SK-N-MC (cell line): ENCODE measurements around the gene FIP1L1.
A peak's percentile ranks its signal among the peaks of the same experiment; 100 is the strongest.
"Not testable (repeated sequence)": the region's sequence is repeated elsewhere in the genome, so short reads cannot be mapped to it uniquely, and the experiment has no call there.

Source experiments
- DNase-seq: peaks from one replicate; pipeline ENCODE4 v3.0.0-alpha.2; 2011; ENCODE audit warnings: low read depth, low spot score
- H3K27ac ChIP-seq: fragments of 200-600 bp; sonication (generic); 2 replicates; pipeline ENCODE4 v1.5.1; 2016; ENCODE audit warnings: mixed run types
- H3K36me3 ChIP-seq: fragments of 200-600 bp; sonication (generic); 2 replicates; pipeline ENCODE4 v1.6.1; 2017; ENCODE audit warnings: antibody characterized with exemption, low read length, mixed read lengths; ENCODE audit not compliant: insufficient read depth
- H3K4me3 ChIP-seq: fragments of 200-600 bp; sonication (generic); 2 replicates; pipeline ENCODE4 v1.5.1; 2016
- H3K9ac ChIP-seq: fragments of 200-600 bp; sonication (generic); 2 replicates; pipeline ENCODE4 v1.8.0; 2017; ENCODE audit warnings: mixed run types, mixed read lengths; ENCODE audit not compliant: insufficient read length
- H3K9me3 ChIP-seq: fragments of 200-600 bp; sonication (generic); 2 replicates; pipeline ENCODE4 v1.6.1; 2017; ENCODE audit warnings: low read depth, mild to moderate bottlenecking, antibody characterized with exemption, low read length, moderate library complexity, mixed read lengths
- EZH2 ChIP-seq: fragments of 200-600 bp; sonication (generic); IDR thresholded peaks from one replicate; pipeline ENCODE4 v1.6.1; 2017; ENCODE audit warnings: antibody characterized with exemption
- FOXP2 ChIP-seq: optimal IDR thresholded peaks from 2 replicates; pipeline ENCODE3; 2011; ENCODE audit warnings: mild to moderate bottlenecking, moderate library complexity; ENCODE audit not compliant: insufficient read depth; ENCODE audit errors: extremely low read length, control extremely low read depth
- POLR2AphosphoS5 ChIP-seq: IDR thresholded peaks from 2 replicates; pipeline ENCODE4 v1.6.1; 2012; ENCODE audit warnings: mild to moderate bottlenecking, low read depth, low read length, borderline replicate concordance

The FIP1L1 gene, protein sequence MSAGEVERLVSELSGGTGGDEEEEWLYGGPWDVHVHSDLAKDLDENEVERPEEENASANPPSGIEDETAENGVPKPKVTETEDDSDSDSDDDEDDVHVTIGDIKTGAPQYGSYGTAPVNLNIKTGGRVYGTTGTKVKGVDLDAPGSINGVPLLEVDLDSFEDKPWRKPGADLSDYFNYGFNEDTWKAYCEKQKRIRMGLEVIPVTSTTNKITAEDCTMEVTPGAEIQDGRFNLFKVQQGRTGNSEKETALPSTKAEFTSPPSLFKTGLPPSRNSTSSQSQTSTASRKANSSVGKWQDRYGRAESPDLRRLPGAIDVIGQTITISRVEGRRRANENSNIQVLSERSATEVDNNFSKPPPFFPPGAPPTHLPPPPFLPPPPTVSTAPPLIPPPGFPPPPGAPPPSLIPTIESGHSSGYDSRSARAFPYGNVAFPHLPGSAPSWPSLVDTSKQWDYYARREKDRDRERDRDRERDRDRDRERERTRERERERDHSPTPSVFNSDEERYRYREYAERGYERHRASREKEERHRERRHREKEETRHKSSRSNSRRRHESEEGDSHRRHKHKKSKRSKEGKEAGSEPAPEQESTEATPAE

DNA sequence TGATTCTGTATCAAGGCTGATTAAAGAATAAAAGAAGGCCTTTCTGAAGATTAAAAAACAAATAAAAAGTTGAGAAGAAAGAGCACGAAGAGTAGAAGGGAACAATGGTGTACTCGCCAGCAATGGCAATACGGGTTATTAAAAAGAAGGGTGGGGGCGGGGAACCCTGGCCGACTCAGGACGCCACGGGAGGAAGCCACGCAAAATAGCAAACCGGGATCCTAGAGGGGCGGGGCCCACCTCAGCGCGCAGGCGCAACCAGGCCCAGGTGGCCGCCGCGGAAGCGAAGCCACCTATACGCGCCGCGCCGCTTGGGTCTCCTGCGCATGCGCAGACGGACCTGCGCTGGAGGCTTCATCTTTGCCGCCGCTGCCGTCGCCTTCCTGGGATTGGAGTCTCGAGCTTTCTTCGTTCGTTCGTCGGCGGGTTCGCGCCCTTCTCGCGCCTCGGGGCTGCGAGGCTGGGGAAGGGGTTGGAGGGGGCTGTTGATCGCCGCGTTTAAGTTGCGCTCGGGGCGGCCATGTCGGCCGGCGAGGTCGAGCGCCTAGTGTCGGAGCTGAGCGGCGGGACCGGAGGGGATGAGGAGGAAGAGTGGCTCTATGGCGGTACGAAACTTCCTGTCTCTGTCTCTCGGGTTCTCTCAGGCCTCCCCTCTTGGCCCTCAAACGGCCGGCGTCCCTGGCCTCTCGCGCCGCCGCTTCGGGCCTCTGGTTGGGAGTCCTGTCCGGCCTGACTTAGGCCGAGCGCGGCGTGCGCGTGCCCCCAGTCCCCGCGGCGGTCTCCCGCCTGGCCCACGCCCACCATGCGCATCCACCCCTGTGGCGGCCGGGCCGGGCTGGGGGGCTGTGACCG is at the start of gene FIP1L1:
TSS of gene FIP1L1 (plus strand) at position 323 of the 852 bp plus-strand sequence. CDS start at position 521, 198 bp downstream.
- peak within 1 kb of the TSS; percentile 79 for H3K9ac ChIP-seq
- H3K36me3 ChIP-seq: peaks cover 24% of the 10 kb centered on the region
- DNase-seq: peak; percentile 52
- H3K4me3 ChIP-seq: peak within 1 kb of the TSS; percentile 81
- H3K9me3 ChIP-seq: no peaks in the 10 kb centered on the region
- TF ChIP-seq EZH2 (no peak), POLR2AphosphoS5 (peak; percentile 97), FOXP2 (no peak)
- peak within 1 kb of the TSS; percentile 48; the same call in 1 of the 2 replicates for H3K27ac ChIP-seq

GRCh38 chr4:53334916-53335315 is 42.5 kb upstream of the FIP1L1 start:
- not testable (repeated sequence) for H3K9me3 ChIP-seq, H3K4me3 ChIP-seq, H3K9ac ChIP-seq, H3K27ac ChIP-seq, H3K36me3 ChIP-seq, DNase-seq

- H3K9me3 ChIP-seq, H3K9ac ChIP-seq, H3K36me3 ChIP-seq, H3K27ac ChIP-seq, DNase-seq, H3K4me3 ChIP-seq: not testable (repeated sequence)
Measured at GRCh38 chr4:53340145-53340544, 37.3 kb upstream of the FIP1L1 start.

- H3K36me3 ChIP-seq, H3K9ac ChIP-seq, DNase-seq, H3K27ac ChIP-seq, H3K4me3 ChIP-seq, H3K9me3 ChIP-seq: not testable (repeated sequence)
Measured at GRCh38 chr4:53346392-53346791, 31.0 kb upstream of the FIP1L1 start.

- Histone ChIP-seq H3K36me3 (peaks cover 6% of the 10 kb centered on the region; the same call in 1 of the 2 replicates), H3K27ac (no peak overlapping the region), H3K9me3 (no peaks in the 10 kb centered on the region), H3K9ac (no peak overlapping the region), H3K4me3 (no peak overlapping the region)
- TF ChIP-seq FOXP2 (no peak), EZH2 (no peak), POLR2AphosphoS5 (no peak)
- DNase-seq: no peak
Measured at GRCh38 chr4:53346920-53347852, 30.3 kb upstream of the FIP1L1 start.

GRCh38 chr4:53348046-53348445 is 29.4 kb upstream of the FIP1L1 start:
- no peak overlapping the region for H3K9ac ChIP-seq
- H3K4me3 ChIP-seq: no peak overlapping the region
- H3K9me3 ChIP-seq: no peaks in the 10 kb centered on the region
- no peak for DNase-seq
- H3K27ac ChIP-seq: no peak overlapping the region; the same call in 1 of the 2 replicates
- TF ChIP-seq EZH2 (no peak), FOXP2 (no peak), POLR2AphosphoS5 (no peak)
- H3K36me3 ChIP-seq: peaks cover 9% of the 10 kb centered on the region; the same call in 1 of the 2 replicates

- no peaks in the 10 kb centered on the region for H3K9me3 ChIP-seq
- no peak overlapping the region for H3K4me3 ChIP-seq
- H3K27ac ChIP-seq: no peak overlapping the region
- no peak overlapping the region for H3K9ac ChIP-seq
- H3K36me3 ChIP-seq: peaks cover 9% of the 10 kb centered on the region; the same call in 1 of the 2 replicates
- TF ChIP-seq POLR2AphosphoS5 (no peak), EZH2 (no peak), FOXP2 (no peak)
- no peak for DNase-seq
Measured at GRCh38 chr4:53349091-53349491, 28.4 kb upstream of the FIP1L1 start.

DNA sequence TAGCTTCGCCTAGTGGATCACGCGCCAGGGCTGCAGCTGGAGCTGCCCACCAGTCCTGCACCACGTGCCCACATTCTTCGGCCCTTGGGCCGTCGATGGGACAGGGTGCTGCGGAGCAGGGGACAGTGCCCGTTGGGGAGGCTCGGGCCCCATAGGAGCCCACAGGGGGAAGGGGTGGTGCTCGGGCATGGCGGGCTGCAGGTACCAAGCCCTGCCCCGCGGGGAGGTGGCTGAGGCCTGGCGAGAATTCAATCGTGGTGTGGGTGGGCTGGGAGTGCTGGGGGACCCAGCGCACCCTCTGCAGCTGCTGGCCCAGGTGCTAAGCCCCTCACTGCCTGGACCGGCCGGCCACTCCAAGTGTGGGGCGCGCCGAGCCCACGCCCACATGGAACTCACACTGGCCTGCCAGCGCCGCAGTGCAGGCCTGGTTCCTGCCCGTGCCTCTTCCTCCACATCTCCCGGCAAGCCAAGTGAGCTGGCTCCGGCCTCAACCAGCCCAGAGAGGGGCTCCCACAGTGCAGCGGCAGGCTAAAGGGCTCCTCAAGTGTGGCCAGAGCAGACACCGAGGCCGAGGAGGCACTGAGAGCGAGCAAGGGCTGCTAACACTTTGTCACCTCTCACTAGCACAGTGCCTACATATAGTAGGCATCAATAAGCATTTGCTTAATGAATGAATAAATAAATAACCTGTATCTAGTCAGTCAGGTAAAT is 23.3 kb upstream of the FIP1L1 start:
- Histone ChIP-seq H3K4me3 (no peak overlapping the region), H3K27ac (no peak overlapping the region), H3K9ac (no peak overlapping the region), H3K36me3 (peaks cover 9% of the 10 kb centered on the region; the same call in 1 of the 2 replicates), H3K9me3 (no peaks in the 10 kb centered on the region)
- no peak for TF ChIP-seq EZH2
- TF ChIP-seq FOXP2: no peak
- TF ChIP-seq POLR2AphosphoS5: no peak
- DNase-seq: no peak
